HTERT RPE-1 (cell line): Measurements from ENCODE around the gene RNF157.
"Not testable (repeated sequence)": the region's sequence is repeated elsewhere in the genome, so short reads cannot be mapped to it uniquely, and the experiment has no call there.

Source experiments
- in situ Hi-C: fragments of 300-500 bp; cut with MboI; formaldehyde crosslinking; loops from 4 replicates; pipeline ENCODE4 v1.14.3; 2020; ENCODE audit warnings: low sequenced_read_pairs

Gene RNF157

DNA sequence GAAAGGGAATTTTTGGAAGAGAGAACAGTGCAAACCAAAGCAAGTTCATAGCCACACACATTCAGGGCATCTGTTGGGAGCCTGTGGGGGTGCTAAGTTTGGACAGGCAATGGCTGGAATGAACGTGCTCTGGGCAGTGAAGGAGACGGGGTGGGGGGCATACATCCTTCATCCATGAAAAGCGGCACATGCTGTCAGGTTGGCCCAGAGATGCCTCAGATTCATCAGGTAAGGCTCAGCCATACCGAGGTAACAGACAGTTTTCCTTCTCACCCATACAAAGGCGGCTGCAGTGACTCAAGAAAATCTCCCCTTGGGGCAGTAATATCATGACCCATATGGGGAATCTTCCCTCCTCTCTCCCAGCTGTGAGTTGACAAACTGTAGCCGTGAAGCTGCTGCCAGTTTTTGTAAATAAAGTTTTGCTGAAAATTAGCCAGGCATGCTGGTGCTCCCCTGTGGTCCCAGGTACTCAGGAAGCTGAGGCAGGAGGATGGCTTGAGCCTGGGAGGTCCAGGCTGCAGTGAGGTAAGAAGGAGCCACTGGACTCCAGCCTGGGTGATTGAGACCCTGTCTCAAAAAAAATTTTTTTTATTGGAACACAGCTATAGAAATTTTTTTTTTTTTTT lies 15.6 kb upstream of the RNF157 start:
- in situ Hi-C loops: no loop called here

DNA sequence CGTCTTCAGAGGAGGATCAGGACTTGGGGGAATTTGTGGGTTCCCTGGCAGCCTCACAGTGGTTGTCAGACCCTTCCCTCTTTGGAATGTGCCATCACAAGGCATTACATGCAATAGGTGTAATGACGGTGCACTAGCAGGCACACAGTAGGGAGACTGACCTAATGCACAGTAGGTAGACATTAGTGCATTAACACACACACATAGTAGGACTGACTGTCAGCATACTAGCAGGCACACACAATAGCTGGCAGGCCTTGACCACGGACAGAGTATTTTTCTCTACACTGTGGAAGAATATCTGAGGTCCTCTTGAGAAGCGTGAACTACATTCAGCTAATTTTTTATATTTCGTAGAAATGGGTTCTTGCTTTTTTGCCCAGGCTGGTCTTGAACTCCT lies 14.0 kb upstream of the RNF157 start:
- in situ Hi-C loops: no loop called here

DNA sequence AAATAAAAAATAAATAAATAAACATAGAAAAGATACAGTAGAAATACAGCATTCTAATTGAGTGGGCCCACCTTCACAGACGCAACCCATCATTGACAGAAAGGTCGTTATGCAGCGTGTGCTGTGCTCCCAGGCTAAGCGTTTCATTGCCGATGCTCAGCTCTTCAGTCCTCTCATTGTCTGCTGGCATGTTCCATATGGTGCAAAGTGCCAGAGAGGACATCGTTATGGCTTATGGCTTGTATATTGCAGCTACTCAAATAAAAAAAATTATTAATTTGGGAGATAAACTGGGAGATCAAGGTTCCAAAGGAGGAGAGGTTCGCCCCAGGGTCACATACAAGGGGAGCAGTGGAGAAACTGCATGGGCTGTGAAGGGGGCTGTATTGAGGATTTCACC lies 13.5 kb upstream of the RNF157 start:
- in situ Hi-C loops: no loop called here

DNA sequence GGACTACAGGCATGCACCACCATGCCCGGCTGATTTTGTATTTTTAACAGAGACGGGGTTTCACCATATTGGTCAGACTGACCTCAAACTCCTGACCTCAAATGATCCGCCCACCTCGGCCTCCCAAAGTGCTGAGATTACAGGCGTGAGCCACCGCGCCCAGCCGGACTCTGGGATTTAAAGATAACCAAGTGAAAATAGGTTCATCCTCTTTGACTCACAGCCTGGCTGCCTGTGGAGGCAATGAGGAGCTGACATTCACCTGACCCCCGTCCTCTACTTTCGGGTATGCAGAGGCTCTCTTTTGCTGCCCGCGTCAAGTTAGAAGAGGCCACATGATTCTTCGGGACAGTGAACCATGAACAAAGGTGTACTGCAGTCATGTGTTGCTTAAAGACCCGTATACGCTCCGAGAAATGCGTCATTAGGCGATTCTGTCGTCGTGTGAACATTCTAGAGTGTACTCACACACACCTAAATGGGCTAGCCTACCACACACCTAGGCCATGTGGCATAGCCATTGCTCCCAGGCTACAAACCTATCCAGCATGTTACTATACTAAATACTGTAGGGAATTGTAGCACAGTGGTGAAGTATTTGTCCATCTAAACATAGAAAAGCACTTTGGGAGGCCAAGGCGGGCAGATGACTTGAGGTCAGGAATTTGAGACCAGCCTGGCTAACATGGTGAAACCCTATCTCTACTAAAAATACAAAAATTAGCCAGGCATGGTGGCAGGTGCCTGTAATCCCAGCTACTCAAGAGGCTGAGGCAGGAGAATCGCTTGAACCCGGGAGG lies 12.9 kb upstream of the RNF157 start:
- in situ Hi-C loops: not testable (repeated sequence)

DNA sequence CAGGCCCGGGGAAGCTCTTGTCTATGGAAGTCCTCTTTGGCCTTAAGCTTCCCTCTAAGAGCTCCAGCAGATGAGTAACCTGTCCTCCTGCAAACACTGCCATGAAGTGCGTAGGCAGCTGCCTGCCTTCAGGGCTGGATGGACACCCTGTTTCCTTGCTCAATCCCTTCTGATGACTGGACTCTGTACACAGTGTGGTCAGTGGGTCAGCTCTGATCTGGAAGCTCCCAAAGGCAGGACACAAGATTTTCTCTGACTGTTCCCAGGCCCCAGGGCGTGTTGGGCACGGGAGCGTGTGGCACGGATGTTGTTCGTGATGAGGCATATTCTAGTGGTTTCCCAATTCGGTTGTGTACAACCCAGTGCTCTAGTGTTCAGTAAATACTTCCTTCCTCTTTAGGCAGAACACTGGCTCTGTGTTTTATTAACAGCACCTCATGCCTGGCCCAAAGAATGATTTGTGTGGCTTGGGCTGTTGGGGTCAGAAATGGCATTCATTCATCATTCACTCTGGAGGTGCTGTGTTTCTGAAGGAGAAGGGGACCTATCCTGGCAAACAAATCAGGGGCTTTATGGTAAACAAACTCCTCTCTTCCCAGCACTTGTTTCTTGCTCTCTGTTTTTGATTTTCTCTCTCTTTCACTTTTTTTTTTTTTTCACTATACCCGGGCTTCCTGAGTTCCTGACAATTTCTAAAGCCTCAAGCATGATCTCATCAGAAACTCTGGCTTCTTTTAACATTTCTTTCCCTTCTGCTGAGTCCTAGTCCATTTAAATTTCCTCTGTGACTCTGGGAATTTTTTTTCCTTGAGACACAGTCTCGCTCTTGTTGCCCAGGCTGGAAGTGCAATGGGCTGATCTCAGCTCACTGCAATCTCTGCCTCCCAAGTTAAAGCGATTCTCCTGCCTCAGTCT lies 12.0 kb upstream of the RNF157 start:
- in situ Hi-C loops: no loop called here

DNA sequence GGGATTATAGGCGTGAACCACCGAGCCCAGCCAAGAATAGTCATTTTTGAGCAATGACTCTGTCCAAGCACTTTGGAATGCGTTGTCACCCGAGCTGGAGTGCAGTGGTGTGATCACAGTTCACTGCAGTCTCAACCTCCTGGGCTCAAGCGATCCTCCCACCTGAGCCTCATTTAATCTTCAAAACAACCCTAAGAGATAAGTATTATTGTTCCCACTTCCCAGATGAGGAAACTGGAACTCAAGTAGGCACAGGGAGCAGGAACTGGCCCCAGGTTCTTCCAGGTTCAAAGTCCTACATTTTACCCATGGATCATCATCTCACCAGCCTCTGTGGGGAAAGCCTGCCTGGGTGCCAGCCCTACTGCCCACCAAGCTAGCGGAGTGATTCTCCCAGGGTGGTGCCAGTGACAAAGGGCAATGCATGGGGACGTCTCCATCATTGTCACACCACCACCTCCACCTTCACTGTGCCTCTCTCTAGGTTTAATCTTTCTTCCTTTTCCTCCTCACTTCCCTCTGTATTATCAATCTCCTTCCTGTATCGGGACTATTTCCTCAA lies 11.3 kb upstream of the RNF157 start:
- in situ Hi-C loops: no loop called here

DNA sequence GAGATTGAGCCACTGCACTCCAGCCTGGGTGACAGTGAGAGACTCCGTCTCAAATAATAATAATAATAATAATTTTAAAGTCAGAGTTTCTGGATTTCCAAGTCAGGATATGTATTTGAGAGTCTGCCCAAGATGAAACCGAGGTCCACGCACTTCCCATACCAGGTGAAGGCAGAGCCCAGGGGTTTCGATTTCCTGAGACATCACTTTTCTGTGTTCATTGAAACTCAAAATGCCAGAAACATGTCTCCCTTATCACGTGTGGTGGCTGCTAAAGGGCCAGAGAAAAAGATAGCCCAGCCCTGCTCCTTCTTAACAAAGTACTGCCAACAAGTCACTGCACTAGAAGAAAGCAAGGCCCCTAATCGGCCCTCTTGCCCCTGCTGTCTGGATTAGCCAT lies 9.8 kb upstream of the RNF157 start:
- in situ Hi-C loops: no loop called here

DNA sequence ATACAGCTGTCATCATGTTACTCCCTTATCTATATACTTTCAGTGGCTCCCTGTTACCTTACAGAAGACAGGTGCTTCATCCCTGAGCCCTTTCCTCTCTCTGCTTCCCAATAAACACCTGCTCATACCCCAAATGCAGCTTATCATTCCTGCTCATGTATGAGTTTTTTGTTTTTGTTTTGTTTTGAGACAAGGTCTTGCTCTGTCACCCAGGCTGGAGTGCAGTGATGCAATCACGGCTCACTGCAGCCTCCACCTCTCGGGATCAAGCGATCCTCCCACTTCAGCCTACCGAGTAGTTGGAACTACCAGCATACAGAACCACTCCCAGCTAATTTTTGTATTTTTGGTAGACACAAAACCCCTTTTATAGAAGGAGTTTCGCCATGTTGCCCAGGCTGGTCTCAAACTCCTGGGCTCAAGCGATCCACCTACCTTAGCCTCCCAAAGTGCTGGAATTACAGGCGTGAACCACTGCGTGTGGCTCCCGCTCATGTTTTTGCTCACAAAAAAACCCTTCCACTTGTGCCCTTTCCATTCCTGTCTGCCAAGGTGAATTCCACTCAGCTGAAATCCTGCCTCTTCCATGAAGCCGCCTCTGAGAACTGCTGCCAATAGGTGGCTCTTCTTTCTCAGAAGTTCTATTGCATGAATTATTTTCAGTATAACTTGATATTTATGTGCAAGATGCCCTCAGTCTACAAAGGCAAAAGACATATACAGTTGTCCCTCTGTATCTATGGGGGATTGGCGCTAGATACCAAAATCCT lies 7.9 kb upstream of the RNF157 start:
- in situ Hi-C loops: no loop called here

DNA sequence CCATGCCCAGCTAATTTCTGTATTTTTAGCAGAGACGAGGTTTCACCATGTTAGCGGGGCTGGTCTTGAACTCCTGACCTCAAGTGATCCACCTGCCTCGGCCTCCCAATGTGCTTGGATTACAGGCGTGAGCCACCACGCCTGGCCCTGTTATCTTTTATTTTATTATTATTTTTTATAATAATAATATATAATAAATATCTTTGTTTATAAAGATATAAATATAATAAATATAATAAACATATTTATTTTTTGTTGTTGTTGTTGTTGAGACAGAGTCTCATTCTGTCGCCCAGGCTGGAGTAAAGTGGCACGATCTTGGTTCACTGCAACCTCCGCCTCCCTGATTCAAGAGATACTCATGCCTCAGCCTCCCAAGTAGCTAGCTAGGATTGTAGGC lies 7.0 kb upstream of the RNF157 start:
- in situ Hi-C loops: no loop called here

DNA sequence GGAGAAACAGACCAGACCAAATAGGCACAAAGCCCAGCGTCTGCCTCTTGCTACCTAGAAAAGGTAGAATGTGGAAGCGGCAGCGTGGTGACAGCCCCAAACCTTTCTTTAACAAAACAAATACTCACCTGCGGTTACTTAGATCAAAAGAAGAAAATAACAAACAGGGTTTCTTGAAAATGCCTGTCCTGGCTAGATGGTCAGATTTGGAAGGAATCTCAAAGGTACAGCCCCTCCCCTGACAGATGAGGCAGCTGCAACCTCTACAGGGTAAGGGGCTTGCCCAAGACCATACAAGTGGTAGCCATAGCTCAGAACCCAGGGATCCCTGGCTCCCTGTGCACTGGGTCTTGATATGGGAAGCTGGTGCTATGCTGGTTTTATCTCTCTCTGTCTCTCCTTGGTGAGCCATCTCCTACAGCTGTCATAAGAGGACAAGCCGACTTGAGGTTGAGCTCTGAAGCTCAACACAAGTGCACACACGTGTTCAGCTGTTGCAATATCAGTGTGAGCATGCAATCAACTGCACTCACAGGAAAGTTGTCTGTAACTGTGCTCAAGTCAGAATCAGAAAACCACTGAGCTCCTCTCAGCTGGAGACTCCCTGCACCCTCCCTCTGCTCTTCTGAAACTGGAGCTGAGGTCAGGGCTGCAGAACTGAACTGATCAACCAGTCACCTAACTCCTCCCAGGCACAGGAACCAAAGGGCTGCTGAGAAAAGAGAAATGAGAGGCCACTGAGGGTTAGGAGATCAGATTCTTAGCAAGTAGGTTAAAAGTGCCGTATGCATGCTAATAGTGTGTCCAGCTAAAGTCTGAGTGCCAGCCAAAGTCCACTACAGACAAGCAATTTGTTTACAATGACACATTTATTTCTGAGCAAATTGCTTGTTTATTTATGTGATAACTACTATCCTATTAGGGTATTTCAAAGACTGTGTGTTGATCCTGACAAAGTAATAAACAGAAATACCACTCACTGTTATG lies 6.1 kb upstream of the RNF157 start:
- in situ Hi-C loops: no loop called here

DNA sequence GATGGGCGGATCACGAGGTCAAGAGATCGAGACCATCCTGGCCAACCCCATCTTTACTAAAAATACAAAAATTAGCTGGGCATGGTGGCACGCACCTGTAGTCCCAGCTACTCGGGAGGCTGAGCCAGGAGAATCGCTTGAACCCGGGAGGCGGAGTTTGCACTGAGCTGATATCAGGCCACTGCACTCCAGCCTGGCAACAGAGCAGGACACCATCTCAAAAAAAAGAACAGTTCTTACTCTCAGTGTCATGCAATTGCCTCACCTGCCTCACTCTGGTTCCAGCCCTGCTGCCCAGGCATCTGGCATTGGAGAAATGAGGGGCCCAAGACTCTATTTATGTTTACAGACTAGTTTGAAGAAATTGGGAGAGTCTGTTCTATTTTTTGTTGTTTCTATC lies 4.4 kb upstream of the RNF157 start:
- in situ Hi-C loops: not testable (repeated sequence)

DNA sequence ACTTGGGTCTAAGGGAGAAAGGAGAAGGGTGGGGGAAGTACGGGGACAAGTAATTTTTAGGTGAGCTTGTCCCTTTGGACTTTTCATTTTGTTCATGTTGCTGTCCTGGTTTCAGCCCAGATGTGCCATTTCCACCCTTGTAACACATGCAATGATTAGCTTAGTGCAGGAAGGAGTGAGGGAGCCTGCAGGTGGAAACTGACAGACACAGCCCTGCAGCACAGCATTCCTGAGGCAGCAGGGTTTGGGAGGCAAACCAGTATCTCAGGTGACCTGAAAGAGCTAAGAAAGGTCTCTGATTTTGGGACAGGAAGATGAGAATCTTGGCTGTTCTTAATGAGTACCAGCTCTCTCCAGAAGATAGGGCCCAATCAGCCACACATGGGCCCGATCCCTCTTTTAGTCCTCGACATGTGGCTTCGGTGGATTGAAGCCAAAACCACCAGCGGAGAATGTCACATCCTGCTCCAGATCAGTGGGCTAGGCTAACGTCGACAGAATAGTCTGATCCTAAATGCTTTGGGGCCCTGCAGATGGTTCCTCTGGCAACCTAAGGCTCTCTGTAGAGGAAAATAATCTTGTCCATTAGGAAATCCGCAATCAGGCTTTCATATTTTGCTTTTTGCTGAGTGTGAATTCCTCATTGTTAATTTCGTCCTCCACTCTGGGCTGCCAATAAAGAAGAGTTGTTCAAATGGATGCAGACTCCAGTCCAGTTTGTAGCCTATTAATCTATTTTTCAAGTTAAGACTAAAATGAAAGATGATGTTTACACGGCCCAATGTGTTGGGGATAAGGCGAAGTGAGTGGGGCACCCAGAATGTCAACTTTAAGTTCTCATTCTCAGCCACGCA lies 3.8 kb upstream of the RNF157 start:
- in situ Hi-C loops: no loop called here

DNA sequence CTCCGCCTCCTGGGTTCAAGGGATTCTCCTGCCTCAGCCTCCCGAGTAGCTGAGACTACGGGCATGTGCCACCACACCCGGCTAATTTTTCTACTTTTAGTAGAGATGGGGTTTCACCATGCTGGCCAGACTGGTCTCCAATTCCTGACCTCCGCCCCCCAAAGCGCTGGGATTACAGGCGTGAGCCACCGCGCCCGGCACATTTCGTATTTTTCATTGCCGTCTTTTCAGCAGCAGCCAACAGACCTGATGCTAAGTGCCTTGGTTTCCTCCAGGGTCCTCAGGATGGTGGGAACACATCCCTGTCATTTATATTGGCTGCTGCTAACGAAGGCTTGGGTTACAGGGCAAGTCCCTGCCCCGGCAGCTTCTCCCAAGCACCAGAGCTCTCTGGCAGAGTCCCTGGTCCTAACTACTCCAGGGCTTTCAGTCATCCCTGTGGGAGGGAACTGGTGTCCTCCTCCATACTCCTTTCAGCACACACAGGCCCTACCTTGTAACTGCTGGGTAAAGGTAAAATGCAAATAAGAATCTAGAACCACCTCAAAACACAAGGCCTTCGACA lies 1.5 kb upstream of the RNF157 start:
- in situ Hi-C loops: no loop called here

DNA sequence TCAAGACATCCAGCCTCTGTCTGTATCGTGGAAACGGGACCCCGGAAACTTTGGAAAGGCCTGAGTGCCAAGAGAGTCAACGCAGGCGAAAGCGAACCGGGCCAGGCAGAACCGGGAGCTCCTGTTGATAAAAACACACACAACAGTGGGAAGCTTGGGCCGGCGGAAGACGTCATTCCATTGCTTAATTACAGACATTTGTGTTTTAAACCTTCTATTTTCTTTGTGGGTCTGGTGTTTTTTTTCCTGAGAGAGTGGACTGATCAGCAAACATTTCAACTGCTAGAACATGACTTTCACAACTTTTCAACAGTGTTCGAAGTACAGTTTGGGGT lies 878 bp upstream of the RNF157 start:
- in situ Hi-C loops: no loop called here

DNA sequence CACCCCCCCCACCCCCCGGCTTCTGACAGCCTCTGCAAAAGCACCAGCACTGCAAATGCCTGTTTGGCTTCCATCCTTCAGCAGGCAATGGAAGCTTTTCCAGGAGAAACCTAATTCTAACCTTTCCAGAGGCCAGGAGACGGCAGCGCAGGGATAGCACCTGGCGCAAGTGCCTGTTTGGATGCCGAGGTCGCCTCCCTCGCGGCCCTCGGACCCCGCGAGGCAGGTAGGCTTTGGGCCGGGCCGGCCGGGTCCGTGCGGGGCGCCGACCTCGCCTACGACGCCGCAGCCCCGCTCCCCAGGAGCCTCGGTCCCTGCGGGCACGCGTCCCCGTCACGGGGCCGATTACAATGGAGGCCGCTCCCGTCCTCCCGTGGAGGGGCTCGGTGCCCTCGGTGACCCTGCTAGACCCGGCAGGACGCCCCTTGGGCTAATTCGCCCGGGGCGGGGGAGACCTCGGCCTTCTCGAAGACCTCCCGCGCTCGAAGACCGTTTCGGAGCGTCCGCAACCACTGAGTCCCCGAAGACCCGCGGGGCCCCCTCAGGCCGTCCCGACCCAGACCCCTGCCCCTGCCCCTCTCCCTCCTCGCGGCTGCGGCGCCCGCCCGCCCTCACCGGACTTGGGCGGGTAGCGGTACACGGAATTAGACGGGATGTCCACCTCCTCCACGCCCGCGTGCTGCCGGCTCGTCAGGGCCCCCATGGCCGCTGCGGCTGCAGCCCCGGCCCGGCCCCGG lies 587 bp downstream of the RNF157 start:
- in situ Hi-C loops: no loop called here

DNA sequence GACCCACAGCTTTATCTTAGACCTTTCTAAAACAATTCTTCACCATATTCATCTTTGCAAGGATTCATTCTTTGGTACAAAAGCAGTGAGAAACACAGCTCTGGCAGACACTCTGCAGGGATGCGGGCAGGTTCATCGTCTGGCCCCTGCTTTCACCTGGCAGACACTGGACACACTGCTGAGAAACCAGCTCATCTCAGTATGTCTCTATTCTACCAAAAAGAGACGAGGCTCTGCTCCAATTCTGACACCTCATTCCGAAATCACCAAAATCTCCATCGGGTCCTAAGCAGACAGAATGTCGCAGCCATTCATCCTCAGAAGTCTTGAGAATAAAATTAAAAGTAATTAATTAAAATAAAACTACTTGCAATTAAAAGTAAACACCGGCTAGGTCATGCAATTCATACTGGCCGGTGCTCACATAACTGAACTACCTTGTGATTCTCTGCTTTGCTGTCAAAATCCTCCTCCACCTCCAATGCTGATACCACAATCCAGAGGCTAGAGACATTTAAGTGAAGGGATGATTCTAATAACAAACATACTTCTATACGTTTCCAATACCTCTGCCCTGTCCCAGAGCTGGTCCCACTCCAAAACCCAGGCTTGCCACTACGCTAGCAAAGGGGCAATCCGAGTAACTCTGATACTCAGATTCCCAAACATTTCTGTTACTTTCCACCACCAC lies 1.3 kb downstream of the RNF157 start:
- in situ Hi-C loops: no loop called here

DNA sequence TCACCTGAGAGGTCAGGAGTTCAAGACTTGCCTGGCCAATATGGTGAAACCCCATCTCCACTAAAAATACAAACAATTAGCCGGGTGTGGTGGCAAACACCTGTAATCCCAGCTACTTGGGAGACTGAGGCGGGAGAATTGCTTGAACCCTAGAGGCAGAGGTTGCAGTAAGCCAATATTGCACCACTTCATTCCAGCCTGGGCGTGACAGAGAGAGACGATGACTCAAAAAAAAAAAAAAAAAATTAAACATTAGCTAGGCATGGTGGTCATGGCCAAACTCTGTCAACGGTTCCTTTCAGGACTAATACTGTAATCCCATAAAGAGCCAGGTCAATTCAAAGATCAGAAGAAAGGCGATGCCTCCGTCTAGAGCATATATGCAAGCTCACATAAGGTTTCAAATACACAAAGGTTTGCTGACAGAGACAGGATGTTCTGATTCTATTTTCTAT lies 2.4 kb downstream of the RNF157 start:
- in situ Hi-C loops: no loop called here
